ENCODE data around the gene TSPY10.
"Not testable (repeated sequence)": the region's sequence is repeated elsewhere in the genome, so short reads cannot be mapped to it uniquely, and the experiment has no call there.

GRCh38 chrY:9516287-9516686, 11.4 kb upstream of the TSPY10 start:
- TF ChIP-seq CTCF (conservative IDR thresholded peaks at IDR 0.05 in 1 of 2, IDR thresholded peaks at IDR 0.05 in 1 of 2; ENCODE audit: extremely low read depth in 1 of 2, insufficient read depth in 1 of 2, low read depth in 1 of 2, low read length in 2 of 2); EZH2 (IDR thresholded peaks at IDR 0.05; ENCODE audit: borderline replicate concordance, low read length): not testable (repeated sequence)
